Progenitor cell of endocrine pancreas (in vitro differentiated cells): ENCODE data around the gene KCNQ5. TPM values are rescaled to one million over a fixed set of nuclear protein-coding genes. Genes with fewer than 3 reads are reported as not detected.

Experiments used
- DNase-seq: peaks from one replicate; pipeline ENCODE4 v3.0.0; 2021; ENCODE audit warnings: low spot score; ENCODE audit not compliant: unreplicated experiment
- H3K27ac Mint-ChIP-seq: 2 replicates; pipeline ENCODE4 v1.8.0; 2021; ENCODE audit warnings: mild to moderate bottlenecking, moderate library complexity, mixed read lengths
- H3K27me3 Mint-ChIP-seq: 2 replicates; pipeline ENCODE4 v1.8.0; 2021; ENCODE audit warnings: mixed read lengths
- H3K36me3 Mint-ChIP-seq: 2 replicates; pipeline ENCODE4 v1.8.0; 2022; ENCODE audit warnings: mixed read lengths; ENCODE audit not compliant: insufficient read depth
- H3K4me1 Mint-ChIP-seq: 2 replicates; pipeline ENCODE4 v1.8.0; 2021; ENCODE audit warnings: low read depth, mixed read lengths
- H3K4me3 Mint-ChIP-seq: 2 replicates; pipeline ENCODE4 v1.8.0; 2021; ENCODE audit warnings: low read depth, mild to moderate bottlenecking, moderate library complexity, mixed read lengths
- H3K9me3 Mint-ChIP-seq: 2 replicates; pipeline ENCODE4 v1.8.0; 2021; ENCODE audit warnings: low read depth, mixed read lengths
- CTCF ChIP-seq: fragments of 200-600 bp; sonication (generic); IDR thresholded peaks from one replicate; pipeline ENCODE4 v1.5.0; 2021; ENCODE audit warnings: antibody characterized with exemption, mild to moderate bottlenecking; ENCODE audit not compliant: unreplicated experiment
- total RNA-seq: library from RNA; stranded (reverse); gene quantifications from 2 replicates; pipeline ENCODE4 v1.2.1, GENCODE V29; 2021

The KCNQ5 gene
- total RNA-seq, 1 donor from 2014 or later = 1.0 TPM

GRCh38 chr6:72776456-72776855 is 154.6 kb downstream of the KCNQ5 start:
- Mint-ChIP-seq H3K4me3 (no peak overlapping the region), H3K27ac (no peak overlapping the region), H3K9me3 (no peaks in the 10 kb centered on the region), H3K27me3 (no peaks in the 10 kb centered on the region), H3K4me1 (no peaks in the 10 kb centered on the region), H3K36me3 (no peaks in the 10 kb centered on the region)
- no peak for DNase-seq
- no peak for TF ChIP-seq CTCF

- no peak for DNase-seq
- H3K4me1 Mint-ChIP-seq = no peaks in the 10 kb centered on the region
- H3K4me3 Mint-ChIP-seq = no peak overlapping the region
- no peak overlapping the region for H3K27ac Mint-ChIP-seq
- H3K9me3 Mint-ChIP-seq = no peaks in the 10 kb centered on the region
- no peaks in the 10 kb centered on the region for H3K36me3 Mint-ChIP-seq
- H3K27me3 Mint-ChIP-seq = no peaks in the 10 kb centered on the region
- TF ChIP-seq CTCF = no peak
Observed at GRCh38 chr6:72781624-72782023, 159.8 kb downstream of the KCNQ5 start.

- H3K27ac Mint-ChIP-seq = no peak overlapping the region
- H3K27me3 Mint-ChIP-seq = no peaks in the 10 kb centered on the region
- no peak for TF ChIP-seq CTCF
- H3K9me3 Mint-ChIP-seq = no peaks in the 10 kb centered on the region
- H3K36me3 Mint-ChIP-seq = no peaks in the 10 kb centered on the region
- no peak overlapping the region for H3K4me3 Mint-ChIP-seq
- H3K4me1 Mint-ChIP-seq = peaks cover 3% of the 10 kb centered on the region
- no peak for DNase-seq
Observed at GRCh38 chr6:72783035-72783434, 161.2 kb downstream of the KCNQ5 start.

- no peak for TF ChIP-seq CTCF
- DNase-seq = no peak
- H3K4me3 Mint-ChIP-seq = no peak overlapping the region
Observed at GRCh38 chr6:72783666-72784065, 161.8 kb downstream of the KCNQ5 start.

GRCh38 chr6:72784071-72784470 is 162.2 kb downstream of the KCNQ5 start:
- H3K9me3 Mint-ChIP-seq = no peaks in the 10 kb centered on the region
- no peak for DNase-seq
- H3K4me3 Mint-ChIP-seq = no peak overlapping the region
- peaks cover 3% of the 10 kb centered on the region for H3K4me1 Mint-ChIP-seq
- no peak overlapping the region for H3K27ac Mint-ChIP-seq
- no peaks in the 10 kb centered on the region for H3K36me3 Mint-ChIP-seq
- H3K27me3 Mint-ChIP-seq = no peaks in the 10 kb centered on the region
- no peak for TF ChIP-seq CTCF

More at GRCh38 chr6:72783666-72784065, 161.8 kb downstream of the KCNQ5 start:
- H3K36me3 Mint-ChIP-seq = no peaks in the 10 kb centered on the region
- no peaks in the 10 kb centered on the region for H3K27me3 Mint-ChIP-seq
- no peak overlapping the region for H3K27ac Mint-ChIP-seq
- H3K9me3 Mint-ChIP-seq = no peaks in the 10 kb centered on the region
- H3K4me1 Mint-ChIP-seq = peaks cover 3% of the 10 kb centered on the region
